Mucosa of descending colon (tissue), 3 donors: ENCODE measurements around the gene TFR2. TPM values are rescaled to one million over a fixed set of nuclear protein-coding genes. Genes with fewer than 3 reads are reported as not detected.
A peak's percentile ranks its signal among the peaks of the same experiment; 100 is the strongest.

Source experiments
- ATAC-seq: fragments of 200-7000 bp; cut with Tn5 transposase; one replicate; pipeline ENCODE4 v1.9.1; 2020; ENCODE audit warnings: mild to moderate bottlenecking, moderate library complexity
- DNase-seq, 3 donors: peaks; one replicate each; pipeline ENCODE4 v3.0.0-alpha.2; 2020
- H3K36me3 ChIP-seq: fragments of 200-600 bp; one replicate; pipeline ENCODE4 v1.8.0; 2021; ENCODE audit warnings: low read depth, mild to moderate bottlenecking
- H3K4me1 ChIP-seq: fragments of 200-600 bp; one replicate; pipeline ENCODE4 v1.8.0; 2021; ENCODE audit warnings: low read depth, mild to moderate bottlenecking
- H3K4me3 ChIP-seq: fragments of 200-600 bp; one replicate; pipeline ENCODE4 v1.8.0; 2021; ENCODE audit warnings: mild to moderate bottlenecking
- H3K9me3 ChIP-seq: fragments of 200-600 bp; one replicate; pipeline ENCODE4 v1.8.0; 2021; ENCODE audit warnings: mild to moderate bottlenecking
- CTCF ChIP-seq: fragments of 200-600 bp; IDR thresholded peaks from one replicate; pipeline ENCODE4 v1.8.0; 2022; ENCODE audit warnings: antibody characterized with exemption, mild to moderate bottlenecking
- intact Hi-C, 2 donors: fragments of 100-400 bp; cut with DNase I in 1 of 2; cut with micrococcal nuclease in 1 of 2; formaldehyde crosslinking; loops; one replicate each; pipeline versions ENCODE4 v1.11.0 to v1.11.1; 2022; cut with DNase I, micrococcal nuclease
- total RNA-seq, 3 donors: library from RNA; stranded (reverse); fragmentation: NEBNext Ultra II Directional in 2 of 3; extraction: Animal tissue kit (Norgen Biotek cat#: 25700) in 2 of 3; gene quantifications; one replicate each; pipeline versions ENCODE4 v1.2.1 to v1.2.4, GENCODE V29; 2021 to 2023
- donor health status: DM: no; HTN: no; CAD: no; lungs with moderate emphysema.
- donor health status: DM: no; HTN: no; CAD: no.
- donor health status: DM: no; HTN: yes; CAD: no.

The TFR2 gene
- total RNA-seq, 3 donors from 2014 or later, result 0.57 to 1.2 (median 1.1) TPM

- TF ChIP-seq CTCF, result no peak
- DNase-seq, result peak in 2 of 3 donors; percentile 27 to 47
- Histone ChIP-seq H3K4me3 (no peak overlapping the region), H3K36me3 (peaks cover 4% of the 10 kb centered on the region), H3K4me1 (no peaks in the 10 kb centered on the region), H3K9me3 (no peaks in the 10 kb centered on the region)
- intact Hi-C loops, result no loop called here
- ATAC-seq, result no peak
These were observed 64.2 kb downstream of the TFR2 start for GRCh38 chr7:100577103-100577502.

- intact Hi-C loops, result no loop called here
- no peak for ATAC-seq
- no peak for DNase-seq
- no peak overlapping the region for H3K4me3 ChIP-seq
- peaks cover 4% of the 10 kb centered on the region for H3K36me3 ChIP-seq
- H3K9me3 ChIP-seq, result no peaks in the 10 kb centered on the region
- no peaks in the 10 kb centered on the region for H3K4me1 ChIP-seq
- no peak for TF ChIP-seq CTCF
These were observed 64.9 kb downstream of the TFR2 start for GRCh38 chr7:100576384-100576993.

GRCh38 chr7:100575746-100576383, 65.5 kb downstream of the TFR2 start:
- Histone ChIP-seq H3K4me3 (no peak overlapping the region), H3K9me3 (no peaks in the 10 kb centered on the region), H3K4me1 (no peaks in the 10 kb centered on the region), H3K36me3 (peaks cover 4% of the 10 kb centered on the region)
- DNase-seq (peak in 1 of 3 donors; percentile 31), ATAC-seq (no peak)
- no peak for TF ChIP-seq CTCF
- intact Hi-C loops, result no loop called here

GRCh38 chr7:100575206-100575631, 66.1 kb downstream of the TFR2 start:
- H3K9me3 ChIP-seq, result no peaks in the 10 kb centered on the region
- H3K4me3 ChIP-seq, result no peak overlapping the region
- TF ChIP-seq CTCF, result no peak
- intact Hi-C loops, result no loop called here
- DNase-seq, result peak in 1 of 3 donors; percentile 42
- peaks cover 5% of the 10 kb centered on the region for H3K4me1 ChIP-seq
- peak; percentile 27 for ATAC-seq
- peaks cover 4% of the 10 kb centered on the region for H3K36me3 ChIP-seq

GRCh38 chr7:100574362-100575205, 66.8 kb downstream of the TFR2 start:
- H3K4me1 ChIP-seq, result peaks cover 12% of the 10 kb centered on the region
- no peaks in the 10 kb centered on the region for H3K9me3 ChIP-seq
- H3K36me3 ChIP-seq, result peaks cover 4% of the 10 kb centered on the region
- no peak overlapping the region for H3K4me3 ChIP-seq
- ATAC-seq (no peak), DNase-seq (peak in 1 of 3 donors; percentile 29)
- intact Hi-C loops, result no loop called here
- TF ChIP-seq CTCF, result no peak
